Tibial artery (tissue), 4 donors: ENCODE data around the gene PCBP3.

Source experiments
- DNase-seq, 2 donors: peaks; one replicate each; pipeline ENCODE4 v3.0.0-alpha.2; 2019
- H3K27ac ChIP-seq, 2 donors: fragments of 200-600 bp; sonication (generic) in 1 of 2; 1 replicate in 1 of 2; 2 replicates in 1 of 2; pipeline ENCODE4 v1.5.1; 2018 to 2019; ENCODE audit warnings: mild to moderate bottlenecking in 1 of 2
- H3K27me3 ChIP-seq, 2 donors: fragments of 200-600 bp; sonication (generic) in 1 of 2; one replicate each; pipeline versions ENCODE4 v1.5.1 to v1.6.0; 2016 to 2019
- H3K36me3 ChIP-seq, 3 donors: fragments of 200-600 bp; sonication (generic) in 2 of 3; one replicate each; pipeline ENCODE4 v1.5.1; 2016 to 2019; ENCODE audit warnings: mild to moderate bottlenecking in 2 of 3
- H3K4me1 ChIP-seq, 4 donors: fragments of 200-600 bp; sonication (generic) in 2 of 4; 1 replicate in 3 of 4; 2 replicates in 1 of 4; pipeline ENCODE4 v1.5.1; 2016 to 2019
- H3K4me3 ChIP-seq, 2 donors: fragments of 200-600 bp; sonication (generic) in 1 of 2; 1 replicate in 1 of 2; 2 replicates in 1 of 2; pipeline ENCODE4 v1.5.1; 2018 to 2019; ENCODE audit warnings: mild to moderate bottlenecking in 2 of 2
- H3K9me3 ChIP-seq, 3 donors: fragments of 200-600 bp; sonication (generic) in 1 of 3; one replicate each; pipeline ENCODE4 v1.5.1; 2016 to 2019
- CTCF ChIP-seq, 2 experiments: fragments of 200-600 bp in 1 of 2; fragments of 450-650 bp in 1 of 2; IDR thresholded peaks; one replicate each; pipeline ENCODE4 v1.5.1; 2017 to 2019; ENCODE audit warnings: antibody characterized with exemption in 2 of 2, mild to moderate bottlenecking in 1 of 2, moderate library complexity in 1 of 2
- intact Hi-C: fragments of 100-400 bp; cut with DNase I; formaldehyde crosslinking; loops from one replicate; pipeline ENCODE4 v1.15.0; 2023; ENCODE audit warnings: low total_unique reads

Gene PCBP3

GRCh38 chr21:45930792-45931191, 287.3 kb downstream of the PCBP3 start:
- no peak for DNase-seq
- H3K27ac ChIP-seq, result no peak overlapping the region
- H3K9me3 ChIP-seq, result peaks cover 0 to 13% (median 11%) of the 10 kb centered on the region in 3 donors
- intact Hi-C loops, result no loop called here
- H3K36me3 ChIP-seq, result peaks cover 0 to 3% (median 0%) of the 10 kb centered on the region in 3 donors
- no peaks in the 10 kb centered on the region for H3K27me3 ChIP-seq
- no peaks in the 10 kb centered on the region for H3K4me1 ChIP-seq
- TF ChIP-seq CTCF (IDR thresholded peaks at IDR 0.05), result no peak
- no peak overlapping the region for H3K4me3 ChIP-seq

GRCh38 chr21:45931397-45931969, 288.0 kb downstream of the PCBP3 start:
- no peak for TF ChIP-seq CTCF (IDR thresholded peaks at IDR 0.05)
- DNase-seq, result no peak
- intact Hi-C loops, result no loop called here
- no peaks in the 10 kb centered on the region for H3K27me3 ChIP-seq
- H3K4me3 ChIP-seq, result no peak overlapping the region
- H3K4me1 ChIP-seq, result no peaks in the 10 kb centered on the region
- peaks cover 0 to 7% (median 0%) of the 10 kb centered on the region in 3 donors for H3K36me3 ChIP-seq
- no peak overlapping the region for H3K27ac ChIP-seq
- peaks cover 0 to 17% (median 16%) of the 10 kb centered on the region in 3 donors for H3K9me3 ChIP-seq

- Histone ChIP-seq H3K4me1 (no peaks in the 10 kb centered on the region), H3K27ac (no peak overlapping the region), H3K27me3 (no peaks in the 10 kb centered on the region), H3K36me3 (peaks cover 0 to 7% (median 0%) of the 10 kb centered on the region in 3 donors), H3K9me3 (peaks cover 0 to 21% (median 16%) of the 10 kb centered on the region in 3 donors), H3K4me3 (no peak overlapping the region)
- intact Hi-C loops, result no loop called here
- DNase-seq, result no peak
- no peak for TF ChIP-seq CTCF (IDR thresholded peaks at IDR 0.05)
Observed at GRCh38 chr21:45932922-45933502, 289.5 kb downstream of the PCBP3 start.

GRCh38 chr21:45934085-45934484, 290.6 kb downstream of the PCBP3 start:
- TF ChIP-seq CTCF (IDR thresholded peaks at IDR 0.05), result no peak
- no peaks in the 10 kb centered on the region for H3K27me3 ChIP-seq
- intact Hi-C loops, result no loop called here
- H3K4me3 ChIP-seq, result no peak overlapping the region
- H3K4me1 ChIP-seq, result no peaks in the 10 kb centered on the region
- no peak overlapping the region for H3K27ac ChIP-seq
- DNase-seq, result no peak
- peaks cover 0 to 21% (median 16%) of the 10 kb centered on the region in 3 donors for H3K9me3 ChIP-seq
- H3K36me3 ChIP-seq, result peaks cover 0 to 7% (median 0%) of the 10 kb centered on the region in 3 donors

GRCh38 chr21:45934554-45934953, 291.0 kb downstream of the PCBP3 start:
- peaks cover 0 to 7% (median 0%) of the 10 kb centered on the region in 3 donors for H3K36me3 ChIP-seq
- DNase-seq, result no peak
- no peaks in the 10 kb centered on the region for H3K4me1 ChIP-seq
- H3K9me3 ChIP-seq, result peaks cover 0 to 21% (median 16%) of the 10 kb centered on the region in 3 donors
- H3K4me3 ChIP-seq, result no peak overlapping the region
- TF ChIP-seq CTCF (IDR thresholded peaks at IDR 0.05), result no peak
- H3K27me3 ChIP-seq, result no peaks in the 10 kb centered on the region
- intact Hi-C loops, result no loop called here
- no peak overlapping the region for H3K27ac ChIP-seq
